Measurements from ENCODE around the gene MEF2A.

Gene MEF2A

DNA sequence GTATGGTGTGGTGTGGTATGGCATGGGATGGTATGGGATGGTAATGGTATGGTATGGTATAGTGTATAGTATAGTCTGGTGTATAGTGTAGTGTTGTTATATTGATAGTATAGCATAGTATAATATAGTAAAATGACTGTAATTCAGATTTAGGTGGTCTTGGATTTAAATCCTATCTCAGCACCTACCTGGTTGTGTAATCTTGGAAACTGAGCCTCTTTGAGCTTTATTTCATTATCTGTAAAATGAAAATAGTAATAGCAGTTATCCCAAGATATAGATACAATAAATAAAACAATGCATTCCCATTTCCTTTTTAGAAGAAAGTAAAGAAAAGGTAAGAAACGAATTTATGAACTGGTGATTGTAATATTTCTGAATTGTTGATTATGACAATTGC is 27.5 kb upstream of the MEF2A start:
- no peak for TF ChIP-seq POLR2AphosphoS5 (IDR thresholded peaks at IDR 0.05; ENCODE audit: borderline replicate concordance, low read depth, low read length)
- no peak for TF ChIP-seq FOXP2 (optimal IDR thresholded peaks at IDR 0.05; ENCODE audit: control extremely low read depth, extremely low read length, insufficient read depth)
- no peak for TF ChIP-seq EZH2 (IDR thresholded peaks at IDR 0.05)
- Histone ChIP-seq H3K9me3 (ENCODE audit: low read depth, low read length) (no peaks in the 10 kb centered on the region), H3K4me3 (no peak overlapping the region), H3K27ac (no peak overlapping the region), H3K36me3 (ENCODE audit: insufficient read depth, low read length) (no peaks in the 10 kb centered on the region), H3K9ac (ENCODE audit: insufficient read length) (no peak overlapping the region)
- no peak for DNase-seq (ENCODE audit: low read depth, low spot score)

DNA sequence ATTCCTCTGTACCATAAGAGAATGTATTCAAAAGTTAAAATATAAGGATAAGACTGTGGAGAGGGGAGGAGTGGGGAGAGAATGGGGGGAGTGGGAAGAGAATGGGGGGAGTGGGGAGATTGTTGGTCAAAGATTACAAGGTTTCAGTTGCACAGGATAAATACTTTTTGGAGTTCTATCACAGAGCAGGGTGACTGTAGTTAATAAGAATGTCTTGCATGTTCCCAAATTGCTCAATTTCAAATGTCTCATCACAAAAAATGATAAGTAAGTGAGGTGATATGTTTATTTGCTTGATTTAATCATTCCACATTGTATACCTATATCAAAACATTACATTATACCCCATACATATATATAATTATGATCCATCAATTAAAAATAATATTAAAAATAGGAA is 23.0 kb upstream of the MEF2A start:
- no peak overlapping the region for H3K4me3 ChIP-seq
- no peak overlapping the region for H3K27ac ChIP-seq
- H3K9ac ChIP-seq (ENCODE audit: insufficient read length): no peak overlapping the region
- no peaks in the 10 kb centered on the region for H3K9me3 ChIP-seq (ENCODE audit: low read depth, low read length)
- TF ChIP-seq POLR2AphosphoS5 (IDR thresholded peaks at IDR 0.05; ENCODE audit: borderline replicate concordance, low read depth, low read length): no peak
- TF ChIP-seq FOXP2 (optimal IDR thresholded peaks at IDR 0.05; ENCODE audit: control extremely low read depth, extremely low read length, insufficient read depth): no peak
- no peak for TF ChIP-seq EZH2 (IDR thresholded peaks at IDR 0.05)
- DNase-seq (ENCODE audit: low read depth, low spot score): no peak
- H3K36me3 ChIP-seq (ENCODE audit: insufficient read depth, low read length): no peaks in the 10 kb centered on the region

DNA sequence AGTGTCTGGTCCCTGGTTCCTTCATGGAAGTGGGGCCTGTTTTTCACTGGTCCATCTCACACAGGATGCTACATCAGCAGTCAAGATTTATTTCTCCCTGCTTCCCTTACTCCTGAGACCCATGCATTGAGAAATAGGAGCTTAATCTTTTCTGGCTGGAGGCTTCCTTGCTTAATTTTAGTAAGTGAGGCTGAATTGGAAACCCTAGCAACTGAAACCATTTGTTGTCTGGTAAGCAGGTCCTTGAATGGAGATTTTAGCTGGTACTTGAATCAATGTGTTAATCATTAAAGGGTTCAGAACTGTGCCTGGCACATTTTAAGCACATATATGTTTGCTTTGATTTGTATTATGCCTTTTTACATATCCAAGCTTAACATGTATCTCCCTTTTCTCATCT is 20.2 kb upstream of the MEF2A start:
- no peaks in the 10 kb centered on the region for H3K9me3 ChIP-seq (ENCODE audit: low read depth, low read length)
- no peak overlapping the region for H3K9ac ChIP-seq (ENCODE audit: insufficient read length)
- H3K4me3 ChIP-seq: no peak overlapping the region
- H3K27ac ChIP-seq: no peak overlapping the region
- no peak for TF ChIP-seq EZH2 (IDR thresholded peaks at IDR 0.05)
- TF ChIP-seq FOXP2 (optimal IDR thresholded peaks at IDR 0.05; ENCODE audit: control extremely low read depth, extremely low read length, insufficient read depth): no peak
- TF ChIP-seq POLR2AphosphoS5 (IDR thresholded peaks at IDR 0.05; ENCODE audit: borderline replicate concordance, low read depth, low read length): no peak
- no peaks in the 10 kb centered on the region for H3K36me3 ChIP-seq (ENCODE audit: insufficient read depth, low read length)
- DNase-seq (ENCODE audit: low read depth, low spot score): no peak

DNA sequence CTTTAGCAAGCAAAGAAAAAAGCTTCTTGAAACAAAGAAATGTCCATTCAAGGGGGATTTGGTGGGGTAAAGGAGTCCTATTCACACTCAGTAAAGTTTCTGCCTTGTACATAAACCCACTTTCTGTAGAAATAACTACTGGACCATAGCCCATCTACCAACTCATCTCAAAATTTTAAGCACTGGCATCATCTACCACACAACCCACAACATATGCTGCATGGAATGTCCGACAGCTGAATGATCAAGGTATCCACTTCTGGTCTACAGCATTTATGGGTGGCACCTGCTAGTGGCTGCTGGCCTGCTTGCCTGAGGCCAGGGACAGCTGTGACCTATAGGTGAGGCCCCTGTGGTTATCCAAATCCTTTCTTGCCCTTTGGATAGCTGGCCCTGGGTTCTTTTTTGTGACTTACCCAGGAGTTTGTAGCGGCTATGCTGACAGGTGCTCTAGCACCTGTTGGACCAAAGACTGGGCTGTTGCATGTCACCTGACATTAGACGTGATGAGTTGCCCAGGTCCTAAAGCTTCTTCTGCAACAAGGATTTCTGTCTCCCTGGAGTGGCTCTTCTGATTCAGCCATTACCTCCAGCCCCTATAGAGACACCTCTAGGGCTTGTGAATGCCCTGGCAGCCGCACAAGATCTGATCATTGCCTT is 19.2 kb upstream of the MEF2A start:
- no peak overlapping the region for H3K27ac ChIP-seq
- no peak overlapping the region for H3K9ac ChIP-seq (ENCODE audit: insufficient read length)
- TF ChIP-seq FOXP2 (optimal IDR thresholded peaks at IDR 0.05; ENCODE audit: control extremely low read depth, extremely low read length, insufficient read depth) (no peak), POLR2AphosphoS5 (IDR thresholded peaks at IDR 0.05; ENCODE audit: borderline replicate concordance, low read depth, low read length) (no peak), EZH2 (IDR thresholded peaks at IDR 0.05) (no peak)
- no peak overlapping the region for H3K4me3 ChIP-seq
- no peaks in the 10 kb centered on the region for H3K9me3 ChIP-seq (ENCODE audit: low read depth, low read length)
- no peaks in the 10 kb centered on the region for H3K36me3 ChIP-seq (ENCODE audit: insufficient read depth, low read length)
- no peak for DNase-seq (ENCODE audit: low read depth, low spot score)

DNA sequence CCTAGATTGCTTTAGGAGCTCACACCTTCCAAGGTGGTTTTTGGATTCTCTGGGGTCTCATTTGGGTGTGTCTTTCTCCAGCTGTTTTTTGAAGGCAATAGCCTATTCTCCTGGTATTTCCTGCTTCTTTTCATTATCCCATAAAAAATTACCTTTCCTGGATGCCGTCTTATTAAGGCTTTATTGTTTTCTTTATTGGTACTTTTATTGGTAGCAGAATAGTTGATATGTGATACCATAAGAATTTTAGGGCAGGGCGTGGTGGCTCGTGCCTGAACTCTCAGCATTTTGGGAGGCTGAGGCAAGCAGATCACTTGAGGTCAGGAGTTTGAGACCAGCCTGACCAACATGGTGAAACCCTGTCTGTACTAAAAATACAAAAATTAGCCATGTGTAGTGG is 18.3 kb upstream of the MEF2A start:
- no peak for TF ChIP-seq POLR2AphosphoS5 (IDR thresholded peaks at IDR 0.05; ENCODE audit: borderline replicate concordance, low read depth, low read length)
- no peak for TF ChIP-seq EZH2 (IDR thresholded peaks at IDR 0.05)
- no peak for TF ChIP-seq FOXP2 (optimal IDR thresholded peaks at IDR 0.05; ENCODE audit: control extremely low read depth, extremely low read length, insufficient read depth)
- H3K4me3 ChIP-seq: no peak overlapping the region
- H3K9ac ChIP-seq (ENCODE audit: insufficient read length): no peak overlapping the region
- H3K36me3 ChIP-seq (ENCODE audit: insufficient read depth, low read length): no peaks in the 10 kb centered on the region
- H3K27ac ChIP-seq: no peak overlapping the region
- DNase-seq (ENCODE audit: low read depth, low spot score): no peak
- no peaks in the 10 kb centered on the region for H3K9me3 ChIP-seq (ENCODE audit: low read depth, low read length)

DNA sequence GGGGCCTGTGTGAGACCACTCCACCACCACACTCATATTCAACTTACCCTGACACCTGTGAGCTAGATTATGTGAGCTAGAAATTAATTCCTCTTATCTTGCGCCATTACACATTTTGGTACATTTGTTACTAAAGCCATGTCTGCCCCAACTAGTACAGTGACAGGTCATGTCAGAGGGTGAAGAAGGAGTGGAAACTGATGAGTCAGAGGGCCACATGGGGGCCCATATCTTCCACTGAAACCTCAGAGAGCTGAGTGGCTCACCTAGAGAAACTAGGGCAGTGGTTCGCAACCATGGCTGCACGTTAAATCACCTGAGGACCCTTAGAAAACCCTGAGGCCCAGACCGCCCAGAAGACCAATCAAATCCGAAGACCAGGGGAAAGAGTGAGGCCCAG is 15.7 kb upstream of the MEF2A start:
- TF ChIP-seq FOXP2 (optimal IDR thresholded peaks at IDR 0.05; ENCODE audit: control extremely low read depth, extremely low read length, insufficient read depth): no peak
- TF ChIP-seq POLR2AphosphoS5 (IDR thresholded peaks at IDR 0.05; ENCODE audit: borderline replicate concordance, low read depth, low read length): no peak
- no peak for TF ChIP-seq EZH2 (IDR thresholded peaks at IDR 0.05)
- DNase-seq (ENCODE audit: low read depth, low spot score): no peak
- H3K9me3 ChIP-seq (ENCODE audit: low read depth, low read length): no peaks in the 10 kb centered on the region
- no peaks in the 10 kb centered on the region for H3K36me3 ChIP-seq (ENCODE audit: insufficient read depth, low read length)
- no peak overlapping the region for H3K27ac ChIP-seq
- H3K4me3 ChIP-seq: no peak overlapping the region
- no peak overlapping the region for H3K9ac ChIP-seq (ENCODE audit: insufficient read length)

DNA sequence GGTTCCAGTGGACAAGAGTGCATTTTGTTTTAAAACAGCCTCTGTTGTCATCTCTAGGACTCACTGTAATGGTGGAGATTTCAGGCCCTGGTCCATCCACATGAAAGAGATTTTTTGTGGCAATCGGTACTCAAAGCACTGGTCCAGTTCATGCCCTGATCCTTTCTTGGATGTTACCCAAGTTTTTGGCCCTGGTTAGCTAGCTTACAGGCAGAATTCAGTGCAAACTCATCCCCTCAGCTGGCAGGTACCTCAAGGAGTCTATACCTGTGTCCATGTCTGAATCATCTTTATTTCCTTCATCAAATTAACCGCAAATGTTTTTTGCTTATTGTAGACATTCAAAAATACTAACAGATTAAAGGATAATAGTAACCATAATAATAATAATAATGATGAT is 13.7 kb upstream of the MEF2A start:
- no peak overlapping the region for H3K9ac ChIP-seq (ENCODE audit: insufficient read length)
- no peak overlapping the region for H3K4me3 ChIP-seq
- H3K27ac ChIP-seq: no peak overlapping the region
- no peaks in the 10 kb centered on the region for H3K36me3 ChIP-seq (ENCODE audit: insufficient read depth, low read length)
- DNase-seq (ENCODE audit: low read depth, low spot score): no peak
- no peaks in the 10 kb centered on the region for H3K9me3 ChIP-seq (ENCODE audit: low read depth, low read length)
- no peak for TF ChIP-seq POLR2AphosphoS5 (IDR thresholded peaks at IDR 0.05; ENCODE audit: borderline replicate concordance, low read depth, low read length)
- TF ChIP-seq FOXP2 (optimal IDR thresholded peaks at IDR 0.05; ENCODE audit: control extremely low read depth, extremely low read length, insufficient read depth): no peak
- no peak for TF ChIP-seq EZH2 (IDR thresholded peaks at IDR 0.05)

DNA sequence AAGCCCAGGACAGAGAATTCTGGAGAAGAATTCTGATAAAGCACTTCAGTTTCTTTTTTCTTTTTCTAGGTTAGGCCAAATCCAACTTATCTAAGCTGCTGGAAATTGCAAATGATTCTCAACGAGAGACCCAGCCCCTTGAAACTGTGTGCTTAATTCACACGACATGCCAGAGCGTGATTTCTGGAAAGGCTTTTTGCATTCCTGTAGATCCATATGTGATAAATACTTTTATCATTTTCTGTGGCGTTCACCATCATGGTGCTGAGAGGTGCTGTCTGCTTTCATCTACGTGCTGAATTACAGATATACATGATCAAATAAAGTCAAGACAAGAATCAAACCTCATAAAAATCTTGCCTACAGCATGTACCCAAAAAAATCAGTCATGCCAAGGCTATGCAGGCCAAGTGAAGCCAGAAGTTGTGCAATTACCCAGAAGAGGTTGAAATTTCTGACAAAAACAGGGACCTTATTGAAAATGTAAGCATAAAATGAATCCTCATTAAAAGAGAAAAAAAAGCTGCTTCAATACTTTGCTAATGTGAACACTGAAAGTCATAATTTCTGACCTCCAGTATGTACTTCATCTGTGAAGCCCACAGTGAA is 10.8 kb upstream of the MEF2A start:
- Histone ChIP-seq H3K27ac (no peak overlapping the region), H3K4me3 (no peak overlapping the region), H3K9me3 (ENCODE audit: low read depth, low read length) (no peaks in the 10 kb centered on the region), H3K36me3 (ENCODE audit: insufficient read depth, low read length) (no peaks in the 10 kb centered on the region), H3K9ac (ENCODE audit: insufficient read length) (no peak overlapping the region)
- TF ChIP-seq FOXP2 (optimal IDR thresholded peaks at IDR 0.05; ENCODE audit: control extremely low read depth, extremely low read length, insufficient read depth) (no peak), POLR2AphosphoS5 (IDR thresholded peaks at IDR 0.05; ENCODE audit: borderline replicate concordance, low read depth, low read length) (no peak), EZH2 (IDR thresholded peaks at IDR 0.05) (no peak)
- DNase-seq (ENCODE audit: low read depth, low spot score): no peak

All from SK-N-MC (cell line).